AG04450 (cell line): ENCODE measurements around the gene TMEM150C. TPM values are rescaled to one million over a fixed set of nuclear protein-coding genes. Genes with fewer than 3 reads are reported as not detected.

Experiments
- CTCF ChIA-PET: fragments of 300-600, 350-600 bp; formaldehyde crosslinking; extraction: SDS; loops from one replicate; lab custom pipeline; 2022; ENCODE audit warnings: antibody characterized with exemption, inconsistent platforms; lab: Charles Lee
- POLR2A ChIA-PET: fragments of 350-600 bp; formaldehyde crosslinking; extraction: SDS; loops from one replicate; lab custom pipeline; 2021; ENCODE audit warnings: antibody characterized with exemption, inconsistent platforms; lab: Yijun Ruan, JAX
- DNase-seq: peaks from one replicate; pipeline ENCODE4 v3.0.0-alpha.2; 2011; ENCODE audit warnings: low read depth, low spot score
- H3K27ac ChIP-seq: one replicate; pipeline ENCODE4 v1.5.1; 2012; ENCODE audit warnings: low read depth, low read length, control low read depth
- H3K27me3 ChIP-seq: one replicate; pipeline ENCODE4 v1.6.0; 2012; ENCODE audit warnings: low read length; ENCODE audit not compliant: control insufficient read depth, insufficient read depth
- H3K4me3 ChIP-seq: 2 replicates; pipeline ENCODE4 v1.5.1; 2011; ENCODE audit warnings: mild to moderate bottlenecking, low read depth, low read length, control low read depth
- H3K9me3 ChIP-seq: 2 replicates; pipeline ENCODE4 v1.5.1; 2012; ENCODE audit warnings: low read length; ENCODE audit not compliant: control insufficient read depth, insufficient read depth
- CTCF ChIP-seq: IDR thresholded peaks from 2 replicates; pipeline ENCODE4 v1.5.1; 2011; ENCODE audit warnings: low read depth, low read length, control low read depth, inconsistent platforms
- polyA plus RNA-seq: library from polyadenylated mRNA; depleted of rRNA; stranded (reverse); fragments of >200 nt; gene quantifications from 2 replicates; pipeline ENCODE4 v1.2.3, GENCODE V29; 2011

Gene TMEM150C
- polyA plus RNA-seq, 1 experiment: 0.06 TPM

- POLR2A ChIA-PET: no interaction called here
- CTCF ChIA-PET: no interaction called here
- H3K27ac ChIP-seq: no peak overlapping the region
- H3K4me3 ChIP-seq: no peak overlapping the region
- no peak for DNase-seq
- TF ChIP-seq CTCF: no peak
- H3K27me3 ChIP-seq: peaks cover 8% of the 10 kb centered on the region
- H3K9me3 ChIP-seq: no peaks in the 10 kb centered on the region
Measured at GRCh38 chr4:82591592-82591991, 29.8 kb upstream of the TMEM150C start.

GRCh38 chr4:82589756-82590155, 28.0 kb upstream of the TMEM150C start:
- H3K27me3 ChIP-seq: peaks cover 14% of the 10 kb centered on the region
- CTCF ChIA-PET: no interaction called here

GRCh38 chr4:82588771-82589270, 27.0 kb upstream of the TMEM150C start:
- Histone ChIP-seq H3K4me3 (no peak overlapping the region), H3K9me3 (no peaks in the 10 kb centered on the region), H3K27me3 (peaks cover 15% of the 10 kb centered on the region), H3K27ac (no peak overlapping the region)
- no peak for TF ChIP-seq CTCF
- POLR2A ChIA-PET: no interaction called here
- CTCF ChIA-PET: interaction anchor here (1.1 kb wide), 1 partner anchor 150 kb away, joined by 5 read pairs; no protein-coding TSS in a partner anchor
- DNase-seq: no peak

More at GRCh38 chr4:82589756-82590155, 28.0 kb upstream of the TMEM150C start:
- Histone ChIP-seq H3K9me3 (no peaks in the 10 kb centered on the region), H3K4me3 (no peak overlapping the region), H3K27ac (no peak overlapping the region)
- no peak for DNase-seq
- POLR2A ChIA-PET: no interaction called here
- no peak for TF ChIP-seq CTCF

- Histone ChIP-seq H3K27me3 (peaks cover 15% of the 10 kb centered on the region), H3K27ac (no peak overlapping the region), H3K4me3 (no peak overlapping the region), H3K9me3 (no peaks in the 10 kb centered on the region)
- CTCF ChIA-PET: interaction anchor here (1.1 kb wide), 1 partner anchor 151 kb away, joined by 5 read pairs; no protein-coding TSS in a partner anchor
- TF ChIP-seq CTCF: no peak
- no peak for DNase-seq
- POLR2A ChIA-PET: no interaction called here
Measured at GRCh38 chr4:82587826-82588540, 26.2 kb upstream of the TMEM150C start.

GRCh38 chr4:82585690-82586435, 24.1 kb upstream of the TMEM150C start:
- Histone ChIP-seq H3K9me3 (no peaks in the 10 kb centered on the region), H3K4me3 (no peak overlapping the region), H3K27ac (no peak overlapping the region), H3K27me3 (peaks cover 15% of the 10 kb centered on the region)
- no peak for TF ChIP-seq CTCF
- CTCF ChIA-PET: no interaction called here
- POLR2A ChIA-PET: no interaction called here
- DNase-seq: no peak
